Measurements from ENCODE around the gene PDE8A.

DNA sequence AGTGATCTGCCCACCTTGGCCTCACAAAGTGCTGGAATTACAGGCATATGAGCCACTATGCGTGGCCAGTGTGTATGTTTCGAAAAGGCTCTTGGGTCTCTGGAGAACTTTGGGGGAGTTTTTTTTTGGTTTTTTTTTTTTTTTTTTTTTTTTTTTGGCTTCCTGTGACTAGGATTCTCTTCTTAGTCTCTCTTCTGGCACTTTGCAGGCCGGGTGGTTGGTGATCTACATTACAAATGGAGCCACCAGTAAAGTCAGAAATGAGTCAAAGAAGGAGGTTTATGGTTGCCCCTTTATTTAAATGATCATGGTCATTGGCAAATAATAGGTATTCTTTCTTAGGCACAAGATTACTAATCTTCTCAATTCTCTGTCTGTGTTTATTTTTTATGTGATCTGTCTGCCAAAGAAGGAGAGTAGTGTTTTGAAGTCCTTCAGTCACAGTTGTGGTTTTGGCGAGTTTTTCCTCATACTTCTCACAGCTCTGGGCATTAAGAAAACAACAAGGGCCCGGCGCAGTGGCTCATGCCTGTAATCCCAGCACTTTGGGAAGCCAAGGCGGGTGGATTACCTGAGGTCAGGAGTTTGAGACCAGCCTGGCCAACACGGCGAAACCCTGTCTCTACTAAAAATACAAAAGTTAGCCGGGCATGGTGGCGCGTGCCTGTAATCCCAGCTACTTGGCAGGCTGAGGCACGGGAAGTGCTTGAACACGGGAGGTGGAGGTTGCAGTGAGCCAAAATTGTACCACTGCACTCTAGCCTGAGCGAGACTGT is 38.3 kb downstream of the PDE8A start:
- TF ChIP-seq, protein P1, sequence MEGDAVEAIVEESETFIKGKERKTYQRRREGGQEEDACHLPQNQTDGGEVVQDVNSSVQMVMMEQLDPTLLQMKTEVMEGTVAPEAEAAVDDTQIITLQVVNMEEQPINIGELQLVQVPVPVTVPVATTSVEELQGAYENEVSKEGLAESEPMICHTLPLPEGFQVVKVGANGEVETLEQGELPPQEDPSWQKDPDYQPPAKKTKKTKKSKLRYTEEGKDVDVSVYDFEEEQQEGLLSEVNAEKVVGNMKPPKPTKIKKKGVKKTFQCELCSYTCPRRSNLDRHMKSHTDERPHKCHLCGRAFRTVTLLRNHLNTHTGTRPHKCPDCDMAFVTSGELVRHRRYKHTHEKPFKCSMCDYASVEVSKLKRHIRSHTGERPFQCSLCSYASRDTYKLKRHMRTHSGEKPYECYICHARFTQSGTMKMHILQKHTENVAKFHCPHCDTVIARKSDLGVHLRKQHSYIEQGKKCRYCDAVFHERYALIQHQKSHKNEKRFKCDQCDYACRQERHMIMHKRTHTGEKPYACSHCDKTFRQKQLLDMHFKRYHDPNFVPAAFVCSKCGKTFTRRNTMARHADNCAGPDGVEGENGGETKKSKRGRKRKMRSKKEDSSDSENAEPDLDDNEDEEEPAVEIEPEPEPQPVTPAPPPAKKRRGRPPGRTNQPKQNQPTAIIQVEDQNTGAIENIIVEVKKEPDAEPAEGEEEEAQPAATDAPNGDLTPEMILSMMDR (conservative IDR thresholded peaks at IDR 0.05; ENCODE audit: low read depth, low read length): no peak
- TF ChIP-seq EZH2phosphoT487 (IDR thresholded peaks at IDR 0.05; ENCODE audit: borderline replicate concordance, low read length): no peak
- TF ChIP-seq EZH2 (IDR thresholded peaks at IDR 0.05; ENCODE audit: low read length, unreplicated experiment): no peak

All from PC-3 (cell line).